Immature natural killer cell (primary cell): ENCODE results near the gene CREB3L1. TPM values are rescaled to one million over a fixed set of nuclear protein-coding genes. Genes with fewer than 3 reads are reported as not detected.

Experiments
- DNase-seq, 3 donors: peaks; one replicate each; pipeline ENCODE4 v3.0.0; 2022; ENCODE audit warnings: mixed read lengths in 1 of 3
- H3K27ac Mint-ChIP-seq, 6 donors: one replicate each; pipeline ENCODE4 v1.8.0; 2020; ENCODE audit warnings: mixed read lengths in 6 of 6, mild to moderate bottlenecking in 5 of 6, inconsistent platforms in 4 of 6, moderate library complexity in 3 of 6
- H3K27me3 Mint-ChIP-seq, 3 donors: one replicate each; pipeline ENCODE4 v1.8.0; 2020 to 2021; ENCODE audit warnings: low read depth in 3 of 3, mild to moderate bottlenecking in 3 of 3, mixed read lengths in 3 of 3, moderate library complexity in 3 of 3, inconsistent platforms in 1 of 3
- H3K36me3 Mint-ChIP-seq, 3 donors: one replicate each; pipeline ENCODE4 v1.8.0; 2020; ENCODE audit warnings: mixed read lengths in 3 of 3, inconsistent platforms in 2 of 3, mild to moderate bottlenecking in 2 of 3
- H3K4me1 Mint-ChIP-seq, 2 donors: one replicate each; pipeline ENCODE4 v1.8.0; 2020; ENCODE audit warnings: inconsistent platforms in 2 of 2, mild to moderate bottlenecking in 2 of 2, mixed read lengths in 2 of 2, moderate library complexity in 1 of 2
- H3K4me3 Mint-ChIP-seq, 5 donors: one replicate each; pipeline ENCODE4 v1.8.0; 2020; ENCODE audit warnings: mild to moderate bottlenecking in 5 of 5, mixed read lengths in 5 of 5, inconsistent platforms in 3 of 5, moderate library complexity in 3 of 5
- H3K9me3 Mint-ChIP-seq, 6 donors: one replicate each; pipeline ENCODE4 v1.8.0; 2020; ENCODE audit warnings: mild to moderate bottlenecking in 6 of 6, mixed read lengths in 6 of 6, inconsistent platforms in 4 of 6, moderate library complexity in 3 of 6
- polyA plus RNA-seq, 3 donors: library from polyadenylated mRNA; unstranded; fragments of 300-500 nt; fragmentation: Illumina TruSeq; gene quantifications; one replicate each; pipeline ENCODE4 v1.2.3, GENCODE V29; 2021

Gene CREB3L1
- polyA plus RNA-seq, 3 donors from 2014 or later = not detected

GRCh38 chr11:46321757-46322156 lies 44.3 kb downstream of the CREB3L1 start:
- DNase-seq = no peak
- H3K27ac Mint-ChIP-seq = no peak overlapping the region
- H3K9me3 Mint-ChIP-seq = peaks cover 0 to 1% (median 0%) of the 10 kb centered on the region in 6 donors
- no peaks in the 10 kb centered on the region for H3K36me3 Mint-ChIP-seq
- H3K4me1 Mint-ChIP-seq = peaks cover 8 to 10% of the 10 kb centered on the region in 2 donors
- no peak overlapping the region for H3K4me3 Mint-ChIP-seq
- peaks cover 0 to 10% (median 7%) of the 10 kb centered on the region in 3 donors for H3K27me3 Mint-ChIP-seq

GRCh38 chr11:46322759-46323158 lies 45.3 kb downstream of the CREB3L1 start:
- peaks cover 0 to 12% (median 7%) of the 10 kb centered on the region in 3 donors for H3K27me3 Mint-ChIP-seq
- peaks cover 8 to 10% of the 10 kb centered on the region in 2 donors for H3K4me1 Mint-ChIP-seq
- peaks cover 0 to 1% (median 0%) of the 10 kb centered on the region in 6 donors for H3K9me3 Mint-ChIP-seq
- no peak overlapping the region for H3K4me3 Mint-ChIP-seq
- no peak for DNase-seq
- no peak overlapping the region for H3K27ac Mint-ChIP-seq
- no peaks in the 10 kb centered on the region for H3K36me3 Mint-ChIP-seq

- Mint-ChIP-seq H3K4me1 (peaks cover 13 to 19% of the 10 kb centered on the region in 2 donors), H3K9me3 (peaks cover 0 to 1% (median 0%) of the 10 kb centered on the region in 6 donors), H3K36me3 (peaks cover 0 to 4% (median 0%) of the 10 kb centered on the region in 3 donors), H3K4me3 (no peak overlapping the region), H3K27ac (no peak overlapping the region), H3K27me3 (peaks cover 0 to 23% (median 14%) of the 10 kb centered on the region in 3 donors)
- no peak for DNase-seq
Observed at GRCh38 chr11:46326813-46327416, 49.5 kb downstream of the CREB3L1 start.

GRCh38 chr11:46327829-46328228 lies 50.4 kb downstream of the CREB3L1 start:
- Mint-ChIP-seq H3K36me3 (peaks cover 0 to 4% (median 0%) of the 10 kb centered on the region in 3 donors), H3K27ac (no peak overlapping the region), H3K4me3 (no peak overlapping the region), H3K4me1 (peaks cover 17 to 22% of the 10 kb centered on the region in 2 donors), H3K9me3 (peaks cover 0 to 1% (median 0%) of the 10 kb centered on the region in 6 donors), H3K27me3 (peaks cover 3 to 29% (median 14%) of the 10 kb centered on the region in 3 donors)
- no peak for DNase-seq

GRCh38 chr11:46330154-46330553 lies 52.7 kb downstream of the CREB3L1 start:
- DNase-seq = no peak
- Mint-ChIP-seq H3K4me1 (peaks cover 21 to 28% of the 10 kb centered on the region in 2 donors), H3K27ac (no peak overlapping the region), H3K27me3 (peaks cover 14 to 36% (median 15%) of the 10 kb centered on the region in 3 donors), H3K4me3 (peak overlapping the region in 1 of 5 donors; percentile 25), H3K9me3 (peaks cover 0 to 1% (median 0%) of the 10 kb centered on the region in 6 donors), H3K36me3 (peaks cover 0 to 4% (median 0%) of the 10 kb centered on the region in 3 donors)

- DNase-seq = no peak
- H3K27me3 Mint-ChIP-seq = peaks cover 14 to 36% (median 18%) of the 10 kb centered on the region in 3 donors
- H3K27ac Mint-ChIP-seq = no peak overlapping the region
- H3K36me3 Mint-ChIP-seq = peaks cover 0 to 4% (median 0%) of the 10 kb centered on the region in 3 donors
- H3K4me1 Mint-ChIP-seq = peaks cover 21 to 28% of the 10 kb centered on the region in 2 donors
- peak overlapping the region in 3 of 5 donors; percentile 11 to 73 (median 42) for H3K4me3 Mint-ChIP-seq
- H3K9me3 Mint-ChIP-seq = no peaks in the 10 kb centered on the region
Observed at GRCh38 chr11:46330563-46331281, 53.3 kb downstream of the CREB3L1 start.

GRCh38 chr11:46331282-46331984 lies 54.0 kb downstream of the CREB3L1 start:
- Mint-ChIP-seq H3K4me1 (peaks cover 21 to 28% of the 10 kb centered on the region in 2 donors), H3K9me3 (no peaks in the 10 kb centered on the region), H3K36me3 (peaks cover 0 to 4% (median 0%) of the 10 kb centered on the region in 3 donors), H3K4me3 (peak overlapping the region; percentile 45 to 73 (median 53)), H3K27ac (no peak overlapping the region), H3K27me3 (peaks cover 14 to 38% (median 22%) of the 10 kb centered on the region in 3 donors)
- no peak for DNase-seq

- peak overlapping the region; percentile 45 to 73 (median 48) for H3K4me3 Mint-ChIP-seq
- DNase-seq = no peak
- no peaks in the 10 kb centered on the region for H3K9me3 Mint-ChIP-seq
- no peak overlapping the region for H3K27ac Mint-ChIP-seq
- H3K4me1 Mint-ChIP-seq = peaks cover 24 to 28% of the 10 kb centered on the region in 2 donors
- H3K36me3 Mint-ChIP-seq = peaks cover 0 to 4% (median 0%) of the 10 kb centered on the region in 3 donors
- H3K27me3 Mint-ChIP-seq = peaks cover 14 to 37% (median 25%) of the 10 kb centered on the region in 3 donors
Observed at GRCh38 chr11:46332093-46332567, 54.7 kb downstream of the CREB3L1 start.

- DNase-seq = no peak
- peaks cover 15 to 39% (median 28%) of the 10 kb centered on the region in 3 donors for H3K27me3 Mint-ChIP-seq
- no peak overlapping the region for H3K27ac Mint-ChIP-seq
- peaks cover 24 to 28% of the 10 kb centered on the region in 2 donors for H3K4me1 Mint-ChIP-seq
- peak overlapping the region; percentile 45 to 73 (median 48) for H3K4me3 Mint-ChIP-seq
- H3K36me3 Mint-ChIP-seq = peaks cover 0 to 4% (median 0%) of the 10 kb centered on the region in 3 donors
- H3K9me3 Mint-ChIP-seq = no peaks in the 10 kb centered on the region
Observed at GRCh38 chr11:46332568-46333393, 55.3 kb downstream of the CREB3L1 start.

GRCh38 chr11:46333394-46333947 lies 56.0 kb downstream of the CREB3L1 start:
- no peaks in the 10 kb centered on the region for H3K9me3 Mint-ChIP-seq
- H3K36me3 Mint-ChIP-seq = peaks cover 0 to 4% (median 0%) of the 10 kb centered on the region in 3 donors
- H3K4me1 Mint-ChIP-seq = peaks cover 24 to 28% of the 10 kb centered on the region in 2 donors
- H3K4me3 Mint-ChIP-seq = peak overlapping the region; percentile 44 to 68 (median 63)
- peaks cover 13 to 40% (median 28%) of the 10 kb centered on the region in 3 donors for H3K27me3 Mint-ChIP-seq
- no peak overlapping the region for H3K27ac Mint-ChIP-seq
- no peak for DNase-seq

- Mint-ChIP-seq H3K4me1 (peaks cover 24 to 28% of the 10 kb centered on the region in 2 donors), H3K9me3 (no peaks in the 10 kb centered on the region), H3K27me3 (peaks cover 13 to 43% (median 28%) of the 10 kb centered on the region in 3 donors), H3K4me3 (peak overlapping the region in 4 of 5 donors; percentile 7 to 51 (median 30)), H3K36me3 (peaks cover 0 to 4% (median 0%) of the 10 kb centered on the region in 3 donors), H3K27ac (no peak overlapping the region)
- DNase-seq = no peak
Observed at GRCh38 chr11:46334211-46334610, 56.7 kb downstream of the CREB3L1 start.

- DNase-seq = no peak
- H3K27ac Mint-ChIP-seq = no peak overlapping the region
- peaks cover 9 to 45% (median 30%) of the 10 kb centered on the region in 3 donors for H3K27me3 Mint-ChIP-seq
- peaks cover 0 to 4% (median 0%) of the 10 kb centered on the region in 3 donors for H3K36me3 Mint-ChIP-seq
- no peak overlapping the region for H3K4me3 Mint-ChIP-seq
- H3K4me1 Mint-ChIP-seq = peaks cover 23 to 25% of the 10 kb centered on the region in 2 donors
- H3K9me3 Mint-ChIP-seq = no peaks in the 10 kb centered on the region
Observed at GRCh38 chr11:46335271-46335670, 57.8 kb downstream of the CREB3L1 start.
